Activated CD8-positive, alpha-beta T cell treated with anti-CD3 and anti-CD28 coated beads for 36 hours (primary cell): ENCODE results near the gene UTP14C. TPM values are rescaled to one million over a fixed set of nuclear protein-coding genes. Genes with fewer than 3 reads are reported as not detected.

Source experiments
- ATAC-seq: fragments of 200-7000 bp; cut with Tn5 transposase; one replicate; pipeline ENCODE4 v1.10.0; 2021; ENCODE audit warnings: mild to moderate bottlenecking, moderate library complexity
- CTCF ChIA-PET: fragments of 350-600 bp; sonication (Branson Sonifier 250); formaldehyde crosslinking; loops from one replicate; lab custom pipeline; 2021; ENCODE audit warnings: antibody characterized with exemption; lab: Charles Lee
- POLR2A ChIA-PET: fragments of 350-600 bp; sonication (Branson Sonifier 250); formaldehyde crosslinking; loops from one replicate; lab custom pipeline; 2021; ENCODE audit warnings: antibody characterized with exemption; lab: Charles Lee
- DNase-seq: peaks from one replicate; pipeline ENCODE4 v3.0.0-alpha.2; 2020
- H3K27ac Mint-ChIP-seq: one replicate; pipeline ENCODE4 v1.8.0; 2021; ENCODE audit warnings: mild to moderate bottlenecking, mixed read lengths
- H3K27me3 Mint-ChIP-seq: one replicate; pipeline ENCODE4 v1.8.0; 2021; ENCODE audit warnings: mixed read lengths
- H3K36me3 Mint-ChIP-seq: one replicate; pipeline ENCODE4 v1.8.0; 2021; ENCODE audit warnings: low read depth, mixed read lengths
- H3K4me1 Mint-ChIP-seq: one replicate; pipeline ENCODE4 v1.8.0; 2021; ENCODE audit warnings: low read depth, mixed read lengths
- H3K4me3 Mint-ChIP-seq: one replicate; pipeline ENCODE4 v1.8.0; 2021; ENCODE audit warnings: mild to moderate bottlenecking, moderate library complexity, mixed read lengths
- H3K9me3 Mint-ChIP-seq: one replicate; pipeline ENCODE4 v1.8.0; 2021; ENCODE audit warnings: mixed read lengths
- CTCF ChIP-seq: fragments of 200-600 bp; IDR thresholded peaks from one replicate; pipeline ENCODE4 v1.8.0; 2022; ENCODE audit warnings: antibody characterized with exemption, mild to moderate bottlenecking
- intact Hi-C: fragments of 100-400 bp; cut with micrococcal nuclease; formaldehyde crosslinking; loops from one replicate; pipeline ENCODE4 v1.10.0; 2022
- total RNA-seq, 2 experiments: library from RNA; stranded (reverse); gene quantifications; one replicate each; pipeline ENCODE4 v1.2.3, GENCODE V29; 2021

The UTP14C gene
- total RNA-seq, 2 experiments from 2014 or later, result 7.2 to 7.3 TPM

DNA sequence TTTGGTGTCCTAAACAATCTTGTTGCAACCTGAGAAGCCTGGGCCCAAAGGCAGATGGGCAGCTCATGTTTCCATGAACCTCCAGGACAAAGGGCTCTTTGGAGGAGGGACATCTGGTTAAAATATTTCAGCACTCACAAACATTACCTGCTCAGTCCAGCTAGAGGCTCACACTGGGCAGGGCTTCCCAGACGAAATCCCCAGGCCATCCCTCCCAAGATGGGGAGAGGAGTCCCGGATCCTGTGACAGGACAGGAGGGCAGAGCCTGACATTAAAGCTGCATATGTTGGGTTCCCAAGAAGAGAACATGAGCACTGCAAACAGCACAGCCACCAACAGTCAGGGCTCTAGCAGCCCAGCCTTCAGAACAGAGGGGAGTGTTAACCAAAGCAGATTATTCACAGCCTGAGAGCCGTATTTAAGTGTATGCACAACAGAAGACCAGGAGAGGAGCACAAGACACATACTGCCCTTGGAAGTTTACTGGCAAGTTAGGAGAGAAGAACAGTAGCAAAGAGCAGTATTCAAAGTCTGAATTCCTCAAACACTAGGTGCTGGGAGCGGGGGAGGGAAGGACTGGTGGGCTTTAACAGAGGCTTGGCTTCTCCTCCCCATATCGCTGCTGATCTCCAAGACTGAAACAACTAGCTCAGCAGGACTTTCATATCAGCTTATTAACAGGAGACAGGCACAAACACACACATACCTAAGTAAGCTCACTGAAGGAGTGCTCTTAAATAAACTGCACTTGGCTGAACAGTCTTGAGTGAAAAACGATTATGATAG is 25.6 kb upstream of the UTP14C start:
- H3K27ac Mint-ChIP-seq, result no peak overlapping the region
- ChIA-PET CTCF (interaction anchor here (0.9 to 6.8 kb wide), 4 partner anchors 128 to 451 kb away, joined by 3 to 62 read pairs (median 3); partner anchors contain the start of gene NEK5), POLR2A (interaction anchor here (1.2 kb wide), 1 partner anchor 129 kb away, joined by 5 read pairs; no protein-coding TSS in a partner anchor)
- no peak for ATAC-seq
- peaks cover 10% of the 10 kb centered on the region for H3K27me3 Mint-ChIP-seq
- no peaks in the 10 kb centered on the region for H3K4me1 Mint-ChIP-seq
- H3K4me3 Mint-ChIP-seq, result no peak overlapping the region
- no peaks in the 10 kb centered on the region for H3K36me3 Mint-ChIP-seq
- H3K9me3 Mint-ChIP-seq, result no peaks in the 10 kb centered on the region
- no peak for DNase-seq
- intact Hi-C loops, result no loop called here
- no peak for TF ChIP-seq CTCF

GRCh38 chr13:51999510-51999911 is 25.0 kb upstream of the UTP14C start:
- H3K4me3 Mint-ChIP-seq, result no peak overlapping the region
- no peaks in the 10 kb centered on the region for H3K4me1 Mint-ChIP-seq
- ATAC-seq (no peak), DNase-seq (no peak)
- H3K27ac Mint-ChIP-seq, result no peak overlapping the region
- intact Hi-C loops, result no loop called here
- TF ChIP-seq CTCF, result no peak
- ChIA-PET POLR2A (interaction anchor here (1.2 kb wide), 1 partner anchor 128 kb away, joined by 5 read pairs; no protein-coding TSS in a partner anchor), CTCF (interaction anchor here (0.9 to 6.8 kb wide), 4 partner anchors 128 to 426 kb away, joined by 3 to 62 read pairs (median 3); partner anchors contain the start of gene NEK5)
- no peaks in the 10 kb centered on the region for H3K9me3 Mint-ChIP-seq
- H3K36me3 Mint-ChIP-seq, result no peaks in the 10 kb centered on the region
- H3K27me3 Mint-ChIP-seq, result peaks cover 10% of the 10 kb centered on the region

DNA sequence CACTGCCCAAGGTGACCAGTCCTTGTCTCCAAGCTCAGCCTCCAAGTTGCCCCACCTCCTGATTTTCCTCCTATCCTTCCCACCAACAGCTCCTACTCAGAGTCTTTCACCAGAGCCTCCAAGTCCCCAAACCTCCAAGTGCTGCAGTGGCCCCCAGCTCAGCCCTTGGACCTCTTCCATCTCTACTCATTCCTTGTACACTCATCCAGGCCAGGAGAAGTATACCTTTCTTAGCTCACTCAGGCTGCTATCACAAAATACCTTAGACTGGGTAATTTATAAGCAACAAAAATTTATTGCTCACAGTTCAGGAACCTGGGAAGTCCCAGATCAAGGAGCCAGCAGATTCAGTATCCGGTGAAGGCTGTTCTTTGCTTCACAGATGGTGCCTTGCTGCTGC is 24.6 kb upstream of the UTP14C start:
- Mint-ChIP-seq H3K4me3 (no peak overlapping the region), H3K27me3 (peaks cover 10% of the 10 kb centered on the region), H3K4me1 (no peaks in the 10 kb centered on the region), H3K36me3 (no peaks in the 10 kb centered on the region), H3K9me3 (no peaks in the 10 kb centered on the region), H3K27ac (no peak overlapping the region)
- ATAC-seq (no peak), DNase-seq (no peak)
- intact Hi-C loops, result loop anchor here (5.0 kb wide), 1 partner anchor 127 kb away; the partner anchor contains the start of gene NEK5
- TF ChIP-seq CTCF, result no peak
- CTCF ChIA-PET, result interaction anchor here (0.8 to 6.8 kb wide), 4 partner anchors 127 to 451 kb away, joined by 3 to 62 read pairs (median 3); partner anchors contain the start of gene NEK5
- POLR2A ChIA-PET, result interaction anchor here (1.2 kb wide), 1 partner anchor 128 kb away, joined by 5 read pairs; no protein-coding TSS in a partner anchor

DNA sequence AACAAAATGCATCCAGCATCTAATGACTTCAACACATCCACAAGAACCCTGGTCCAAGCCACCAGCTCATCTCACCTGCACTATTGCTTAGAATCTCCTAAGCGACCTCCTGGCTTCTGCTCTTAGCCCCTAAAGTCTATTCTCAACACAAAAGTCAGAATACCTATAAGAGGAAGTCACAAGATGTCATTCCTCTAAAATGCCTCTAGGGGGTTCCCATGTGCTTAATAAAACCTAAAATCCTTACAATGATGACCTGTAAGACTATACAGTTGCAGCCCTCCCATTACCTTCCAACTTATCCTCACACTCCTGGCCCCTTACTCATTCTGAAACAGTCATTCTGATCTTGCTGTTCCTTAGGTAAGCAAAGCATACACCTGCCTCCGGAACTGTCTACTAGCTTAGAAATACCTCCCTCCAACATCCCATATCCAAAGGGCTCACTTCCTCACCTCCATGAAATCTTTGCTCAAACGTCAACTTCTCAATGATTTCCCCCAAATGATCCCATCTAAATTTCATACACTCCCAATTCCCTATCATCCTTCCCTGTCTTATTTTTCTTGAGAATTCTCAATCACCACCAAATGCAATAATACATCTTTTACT is 23.3 kb upstream of the UTP14C start:
- POLR2A ChIA-PET, result no interaction called here

More for the DNA sequence above, 23.3 kb upstream of the UTP14C start:
- H3K27me3 Mint-ChIP-seq, result peaks cover 9% of the 10 kb centered on the region
- no peak overlapping the region for H3K27ac Mint-ChIP-seq
- no peaks in the 10 kb centered on the region for H3K4me1 Mint-ChIP-seq
- intact Hi-C loops, result loop anchor here (5.0 kb wide), 1 partner anchor 126 kb away; the partner anchor contains the start of gene NEK5
- no peaks in the 10 kb centered on the region for H3K9me3 Mint-ChIP-seq
- no peak overlapping the region for H3K4me3 Mint-ChIP-seq
- ATAC-seq (peak; percentile 97), DNase-seq (no peak)
- no peaks in the 10 kb centered on the region for H3K36me3 Mint-ChIP-seq
- TF ChIP-seq CTCF, result peak; percentile 81
- CTCF ChIA-PET, result interaction anchor here (1.1 to 6.8 kb wide), 9 partner anchors 9 to 189 kb away, joined by 3 to 62 read pairs (median 4); partner anchors contain the start of genes ALG11 and NEK5
